Skin of body (tissue), 2 donors: ENCODE results near the gene TRIM24. TPM values are rescaled to one million over a fixed set of nuclear protein-coding genes. Genes with fewer than 3 reads are reported as not detected.

ENCODE experiments used
- DNase-seq: peaks from one replicate; lab custom pipeline; 2025; lab: John Stamatoyannopoulos, UW
- total RNA-seq: library from RNA; depleted of rRNA; stranded (reverse); fragments of >200 nt; gene quantifications from one replicate; pipeline ENCODE4 v1.2.3, GENCODE V29; 2014

TRIM24 gene
- total RNA-seq, 1 donor from 2014 or later: 11.0 TPM

DNA sequence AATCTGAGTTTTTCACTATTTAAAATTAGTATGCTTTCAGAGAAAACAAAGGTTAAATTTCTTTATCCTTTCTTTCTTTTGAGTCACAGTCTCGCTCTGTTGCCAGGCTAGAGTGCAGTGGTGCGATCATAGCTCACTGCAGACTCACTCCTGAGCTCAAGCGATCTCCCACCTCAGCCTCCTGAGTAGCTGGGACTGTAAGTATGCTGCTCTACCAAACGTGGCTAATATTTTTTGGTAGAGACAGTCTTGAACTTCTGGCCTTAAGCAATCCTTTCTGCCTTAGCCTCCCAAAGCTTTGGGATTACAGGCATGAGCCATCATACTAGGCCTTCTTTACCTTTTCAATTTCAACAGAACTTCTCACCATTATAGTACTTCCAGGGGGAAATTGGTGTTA lies 113.7 kb downstream of the TRIM24 start:
- DNase-seq: no peak

DNA sequence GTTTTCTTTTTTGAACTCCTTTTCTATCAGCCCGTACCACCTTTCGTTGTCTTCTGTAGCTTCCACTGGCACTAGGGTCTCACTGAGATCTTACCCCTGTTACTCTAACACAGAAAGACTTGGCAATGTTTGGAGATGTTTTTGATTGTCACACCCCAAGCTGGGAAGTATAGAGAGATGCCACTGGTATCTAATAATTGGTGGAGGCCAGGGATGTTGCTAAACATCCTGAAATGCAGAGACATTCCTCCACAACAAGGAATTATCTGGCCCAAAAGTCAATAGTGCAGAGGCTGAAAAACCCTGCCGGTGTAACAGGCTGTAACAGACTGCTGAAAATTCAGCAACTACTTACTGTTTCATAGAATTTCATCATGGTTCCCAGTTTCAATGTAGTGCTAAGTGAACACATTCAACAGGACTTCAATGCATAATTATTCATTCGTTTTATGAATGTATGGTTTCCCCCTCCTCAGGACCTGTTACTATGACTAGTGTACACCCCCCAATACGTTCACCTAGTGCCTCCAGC lies 115.9 kb downstream of the TRIM24 start:
- DNase-seq: no peak

DNA sequence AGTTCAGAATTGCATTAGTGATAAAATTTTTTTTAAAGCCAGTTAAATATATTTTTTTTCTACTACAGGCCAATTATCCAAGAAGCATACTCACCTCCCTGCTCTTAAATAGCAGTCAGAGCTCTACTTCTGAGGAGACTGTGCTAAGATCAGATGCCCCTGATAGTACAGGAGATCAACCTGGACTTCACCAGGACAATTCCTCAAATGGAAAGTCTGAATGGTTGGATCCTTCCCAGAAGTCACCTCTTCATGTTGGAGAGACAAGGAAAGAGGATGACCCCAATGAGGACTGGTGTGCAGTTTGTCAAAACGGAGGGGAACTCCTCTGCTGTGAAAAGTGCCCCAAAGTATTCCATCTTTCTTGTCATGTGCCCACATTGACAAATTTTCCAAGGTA lies 119.1 kb downstream of the TRIM24 start:
- DNase-seq: no peak

DNA sequence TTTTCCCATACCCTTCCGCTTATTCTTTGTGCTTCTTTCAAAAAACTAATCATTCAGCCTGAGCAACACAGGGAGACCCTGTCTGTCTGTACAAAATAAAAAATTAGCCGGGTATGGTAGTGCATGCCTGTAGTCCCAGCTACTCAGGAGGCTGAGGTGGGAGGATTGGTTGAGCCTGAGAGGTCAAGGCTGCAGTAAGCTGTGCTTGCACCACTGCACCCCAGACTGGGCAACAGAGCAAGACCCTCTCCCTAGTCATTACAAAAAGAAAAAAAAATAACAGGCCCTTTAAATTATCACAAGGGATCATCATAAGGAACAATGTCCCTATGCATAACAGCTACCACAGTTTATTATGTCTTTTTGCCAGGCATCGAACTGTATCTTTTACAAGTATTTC lies 119.6 kb downstream of the TRIM24 start:
- DNase-seq: no peak

DNA sequence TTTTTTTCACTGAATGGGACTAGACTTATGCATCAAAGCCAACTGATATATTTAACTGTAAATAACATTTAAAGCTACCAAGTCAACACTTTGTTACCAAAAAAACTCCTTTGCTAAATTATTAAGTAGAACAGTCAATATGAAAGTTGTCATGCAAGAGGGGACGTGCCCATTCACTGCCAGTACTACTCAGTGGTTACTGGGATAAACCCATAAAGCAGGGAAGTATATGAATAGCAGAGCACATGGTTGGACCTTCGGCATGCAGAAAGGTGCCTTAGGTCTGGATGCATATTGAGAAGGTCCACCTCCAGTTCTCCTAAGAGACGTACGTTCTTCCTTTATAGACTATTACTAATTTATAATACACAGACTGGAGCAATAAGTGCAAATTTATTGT lies 121.0 kb downstream of the TRIM24 start:
- no peak for DNase-seq

DNA sequence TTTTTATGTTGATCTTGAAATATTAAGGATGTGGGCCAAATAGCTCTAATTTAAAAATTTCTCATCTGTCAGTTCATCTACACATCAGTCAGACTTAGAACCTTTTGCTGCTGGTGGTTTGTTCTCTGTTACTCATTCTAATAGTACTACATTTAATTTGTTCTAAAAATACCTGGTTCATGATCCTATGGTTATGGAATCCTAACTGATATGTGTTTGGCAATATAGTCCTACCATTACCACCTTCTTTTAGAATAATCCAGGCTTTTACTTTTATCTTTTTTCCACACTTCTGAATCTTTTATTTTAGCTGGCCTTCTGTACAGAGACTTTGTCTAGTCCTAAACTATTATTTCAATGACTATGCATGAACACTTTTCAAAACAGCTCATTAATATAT lies 124.2 kb downstream of the TRIM24 start:
- DNase-seq: no peak

DNA sequence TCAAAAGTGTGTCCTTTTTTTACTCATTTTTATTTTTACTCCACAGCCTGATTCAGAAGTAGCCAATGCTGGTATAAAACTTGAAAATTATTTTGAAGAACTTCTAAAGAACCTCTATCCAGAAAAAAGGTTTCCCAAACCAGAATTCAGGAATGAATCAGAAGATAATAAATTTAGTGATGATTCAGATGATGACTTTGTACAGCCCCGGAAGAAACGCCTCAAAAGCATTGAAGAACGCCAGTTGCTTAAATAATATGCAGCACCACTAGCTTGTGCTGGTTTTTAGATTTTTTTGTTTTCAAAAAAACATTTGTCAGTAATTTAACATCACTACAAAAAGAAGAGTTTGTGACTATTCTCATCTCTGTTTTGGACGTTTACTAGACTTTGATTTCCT lies 124.6 kb downstream of the TRIM24 start:
- no peak for DNase-seq

DNA sequence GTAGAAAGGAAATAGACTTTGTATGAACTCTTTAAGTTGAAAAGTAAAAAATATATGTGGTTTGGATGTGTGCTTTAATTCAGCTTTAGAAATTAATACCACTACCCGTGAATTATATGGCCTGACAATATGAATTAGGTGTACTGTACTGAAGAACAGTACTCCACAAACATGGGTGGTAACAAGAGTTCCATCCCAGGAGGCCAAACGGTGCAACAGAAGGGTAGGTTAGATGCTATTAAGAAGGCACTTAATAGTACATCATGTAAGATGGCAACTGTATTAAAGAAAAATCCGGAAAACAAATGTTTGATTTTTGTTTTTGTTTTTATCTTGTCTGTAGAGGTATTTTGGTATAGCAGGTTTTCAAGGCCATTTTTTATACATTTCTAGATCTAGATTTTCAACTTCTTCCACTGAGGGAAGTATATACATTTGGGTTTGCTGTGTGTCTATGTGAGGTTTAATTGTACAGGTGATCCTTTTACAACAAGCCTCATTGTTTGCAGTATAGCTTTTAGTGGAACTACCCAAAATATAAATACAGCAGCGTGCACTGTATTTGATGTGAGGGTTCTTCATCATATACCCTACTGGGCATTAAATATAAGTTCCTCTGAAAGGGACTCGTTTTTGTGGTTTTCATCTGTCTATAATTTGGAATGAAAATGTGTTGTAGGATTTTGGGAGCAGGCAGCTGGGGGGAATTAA lies 125.4 kb downstream of the TRIM24 start:
- DNase-seq: no peak

DNA sequence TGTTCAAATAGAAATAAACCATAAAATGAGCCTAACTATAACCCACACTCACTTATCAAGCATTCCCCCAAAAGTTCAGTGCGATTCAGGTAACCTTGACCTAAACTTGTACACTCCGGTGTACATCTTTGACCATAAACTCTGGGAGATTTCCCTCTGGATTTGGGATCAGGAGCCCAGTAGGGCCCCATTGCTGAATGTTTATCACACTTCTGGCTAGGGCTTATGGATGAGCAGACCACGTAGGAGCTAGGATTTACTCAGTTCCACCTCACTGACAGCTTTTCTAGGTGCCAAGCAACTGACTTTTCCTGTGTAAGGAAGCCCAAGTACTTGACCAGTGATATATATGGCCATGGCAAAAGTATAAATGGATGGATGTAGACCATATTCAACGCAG lies 127.4 kb downstream of the TRIM24 start:
- DNase-seq: no peak

DNA sequence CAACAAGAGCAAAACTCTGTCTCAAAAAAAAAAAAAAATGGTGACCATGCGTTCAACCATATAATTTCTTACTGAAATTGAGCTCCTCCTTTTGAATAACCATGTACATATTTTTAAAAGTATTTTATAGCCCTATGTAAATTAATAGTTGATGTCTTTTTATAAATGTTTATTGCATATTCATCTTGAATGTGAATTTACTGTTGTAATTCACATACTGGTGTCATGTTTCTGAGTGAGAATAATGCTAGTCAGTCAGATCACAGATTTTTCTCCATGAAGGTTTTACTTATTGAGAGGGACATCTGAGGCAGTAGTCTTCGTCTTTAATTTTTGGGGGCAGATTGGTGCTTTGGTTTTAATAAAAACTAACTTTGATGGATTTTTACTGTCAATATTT lies 128.9 kb downstream of the TRIM24 start:
- DNase-seq: no peak

DNA sequence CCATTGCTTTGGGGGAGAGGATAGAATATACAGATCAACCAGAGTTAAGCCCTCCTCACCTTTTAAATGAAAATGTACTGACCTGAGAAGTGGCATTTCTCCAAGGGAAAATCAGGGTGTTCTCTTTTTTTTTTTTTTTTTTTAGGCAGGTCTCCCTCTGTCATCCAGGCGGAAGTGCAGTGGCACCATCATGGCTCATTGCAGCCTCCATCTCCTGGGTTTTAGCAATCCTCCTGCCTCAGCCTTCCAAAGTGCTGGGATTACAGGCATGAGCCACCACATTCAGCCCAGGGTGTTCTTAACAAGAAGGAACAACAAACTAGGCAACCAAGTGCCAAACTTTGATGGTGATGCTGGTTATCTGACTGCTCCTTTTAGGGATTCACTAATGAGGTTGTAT lies 130.1 kb downstream of the TRIM24 start:
- DNase-seq: no peak

DNA sequence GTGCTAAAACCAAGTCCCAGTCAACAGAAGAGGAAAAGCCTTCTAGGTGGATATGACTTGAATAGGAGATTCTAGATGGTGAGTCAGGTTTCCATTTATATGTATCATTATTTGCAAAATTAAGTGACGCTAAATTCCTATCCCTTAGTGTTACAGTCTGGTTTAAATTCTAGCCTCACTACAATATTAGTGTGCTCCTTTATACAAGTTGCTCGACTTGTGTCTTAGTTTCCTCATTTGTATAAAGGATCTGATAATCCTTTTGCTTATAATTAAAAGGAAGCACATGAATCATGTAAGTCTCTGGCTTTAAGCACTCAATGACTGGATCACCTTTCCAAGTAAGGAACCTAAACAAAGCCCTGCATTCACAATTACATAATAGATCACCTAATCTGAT lies 135.4 kb downstream of the TRIM24 start:
- DNase-seq: no peak

DNA sequence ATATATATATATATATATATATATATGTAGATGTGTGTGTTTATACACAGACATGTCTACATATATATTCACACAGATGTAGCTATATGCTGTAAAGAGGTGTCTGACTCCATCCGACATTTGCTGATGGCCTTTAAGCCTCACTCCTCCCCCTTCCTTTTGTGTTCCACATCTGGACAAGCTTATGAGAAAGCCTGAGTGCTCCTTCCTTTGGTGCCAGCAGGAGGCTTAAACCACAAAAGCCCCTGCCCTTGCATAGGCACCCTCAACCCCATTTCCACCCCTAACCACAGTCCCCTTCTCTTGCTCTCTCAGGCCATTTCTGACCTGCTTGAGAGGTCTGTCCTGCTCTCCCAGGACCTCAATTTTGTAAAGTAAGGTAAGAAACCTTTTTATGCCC lies 142.4 kb downstream of the TRIM24 start:
- DNase-seq: no peak

DNA sequence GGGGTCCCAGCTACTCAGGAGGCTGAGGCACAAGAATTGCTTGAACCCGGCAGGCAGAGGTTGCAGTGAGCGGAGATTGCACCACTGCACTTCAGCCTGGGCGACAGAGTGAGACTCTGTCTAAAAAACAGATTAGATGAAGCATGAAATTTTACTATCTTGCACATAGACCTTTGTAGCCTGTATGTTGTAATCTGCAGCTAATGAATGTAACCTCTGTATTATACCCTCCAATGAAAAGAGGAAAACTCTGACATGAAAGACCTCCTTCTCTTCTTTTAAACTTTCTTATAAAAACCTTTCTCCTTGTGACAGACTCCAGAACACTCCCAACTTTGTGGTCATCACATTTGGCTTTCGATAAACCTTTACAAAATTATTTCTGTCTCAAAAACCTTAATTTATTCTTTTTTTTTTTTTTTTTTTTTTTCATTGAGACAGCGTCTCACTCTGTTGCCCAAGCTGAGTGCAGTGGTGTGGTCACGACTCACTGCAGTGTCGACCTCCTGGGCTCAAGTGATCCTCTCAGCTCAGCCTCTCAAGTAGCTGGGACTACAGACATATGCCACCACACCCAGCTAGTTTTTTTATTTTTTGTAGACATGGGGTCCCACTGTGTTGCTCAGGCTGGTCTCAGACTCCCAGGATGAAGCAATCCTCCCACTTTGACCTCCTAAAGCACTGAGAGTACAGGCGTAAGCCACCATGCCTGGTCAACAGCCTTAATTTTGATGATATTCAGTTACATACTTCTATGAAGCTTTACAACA lies 143.7 kb downstream of the TRIM24 start:
- DNase-seq: no peak

DNA sequence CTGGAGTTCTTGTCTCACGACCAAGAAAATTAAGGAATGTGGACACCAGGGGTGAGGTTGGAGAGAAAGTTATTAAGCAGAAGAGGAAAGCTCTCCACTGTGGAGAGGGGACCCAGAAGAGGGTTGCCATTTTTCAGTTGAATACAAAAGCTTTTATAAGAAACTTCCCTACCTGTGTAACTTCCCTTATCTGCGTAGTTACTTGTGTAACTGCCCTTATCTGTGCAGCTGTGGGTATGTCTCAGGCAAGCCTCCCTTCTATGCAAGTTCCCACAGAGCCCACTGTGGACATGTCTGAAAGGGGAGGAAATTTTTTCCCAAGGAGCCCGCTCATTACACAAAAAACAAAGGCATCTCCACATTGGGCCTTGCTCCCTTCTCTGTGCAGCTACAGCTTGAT lies 146.2 kb downstream of the TRIM24 start:
- no peak for DNase-seq

DNA sequence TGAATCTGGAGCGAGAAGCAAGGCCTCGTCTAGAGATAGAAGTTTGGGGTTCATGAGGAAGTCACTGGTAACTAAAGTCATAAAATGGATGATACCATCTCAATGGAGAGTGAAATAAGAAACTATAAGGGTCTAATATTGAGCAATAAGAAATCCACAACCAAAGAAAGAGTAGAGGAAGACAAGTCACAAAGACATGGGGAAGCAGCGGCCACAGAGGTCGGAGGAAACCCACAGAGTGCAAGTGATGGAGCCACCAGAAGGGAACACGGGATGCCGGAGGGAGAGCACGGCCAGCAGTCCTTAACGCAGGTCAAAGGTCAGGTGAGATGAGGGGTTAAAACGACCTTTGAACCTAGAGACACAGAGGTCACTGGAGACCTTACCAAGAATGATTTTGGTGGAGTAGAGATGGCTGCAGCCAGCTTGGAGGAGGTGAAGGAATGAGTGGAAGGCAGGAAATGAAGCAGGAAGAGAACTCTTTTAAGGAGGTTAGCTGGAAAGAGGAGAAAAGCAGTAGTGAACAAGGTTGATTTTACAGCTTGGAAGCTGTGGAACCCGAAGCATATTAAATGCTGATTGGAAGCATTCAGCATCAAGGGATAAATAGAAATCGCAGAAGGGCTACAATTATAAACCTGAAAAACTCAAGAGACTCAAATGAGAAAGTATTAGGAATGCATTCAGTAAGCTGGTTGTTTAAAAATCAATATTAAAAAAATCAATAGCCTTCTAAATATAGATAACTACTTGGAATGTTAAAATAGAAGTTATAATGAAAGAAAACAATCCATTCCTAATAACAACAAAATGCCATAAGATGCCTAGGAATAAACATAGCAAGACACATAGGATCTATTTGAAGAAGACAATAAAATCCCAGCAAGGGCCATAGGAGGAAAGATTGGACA lies 147.4 kb downstream of the TRIM24 start:
- no peak for DNase-seq

DNA sequence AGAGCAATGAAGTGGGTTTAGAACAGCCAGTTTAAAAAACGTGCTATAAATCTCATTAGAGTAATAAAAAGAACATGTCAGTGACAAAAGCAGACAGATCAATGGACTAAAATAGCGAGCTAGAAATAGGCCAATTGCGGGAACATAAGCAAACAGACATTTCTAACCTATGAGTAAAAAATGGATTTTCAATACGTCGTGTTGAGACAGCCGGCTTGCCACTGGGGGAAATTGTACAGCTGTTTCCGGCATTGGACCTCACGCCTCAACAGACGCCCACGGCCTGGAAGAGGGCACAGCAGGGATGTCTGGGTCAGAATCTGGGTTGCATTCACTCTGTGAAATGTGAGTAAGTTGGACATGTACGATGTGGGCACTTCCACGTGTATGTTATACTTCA lies 148.2 kb downstream of the TRIM24 start:
- no peak for DNase-seq

DNA sequence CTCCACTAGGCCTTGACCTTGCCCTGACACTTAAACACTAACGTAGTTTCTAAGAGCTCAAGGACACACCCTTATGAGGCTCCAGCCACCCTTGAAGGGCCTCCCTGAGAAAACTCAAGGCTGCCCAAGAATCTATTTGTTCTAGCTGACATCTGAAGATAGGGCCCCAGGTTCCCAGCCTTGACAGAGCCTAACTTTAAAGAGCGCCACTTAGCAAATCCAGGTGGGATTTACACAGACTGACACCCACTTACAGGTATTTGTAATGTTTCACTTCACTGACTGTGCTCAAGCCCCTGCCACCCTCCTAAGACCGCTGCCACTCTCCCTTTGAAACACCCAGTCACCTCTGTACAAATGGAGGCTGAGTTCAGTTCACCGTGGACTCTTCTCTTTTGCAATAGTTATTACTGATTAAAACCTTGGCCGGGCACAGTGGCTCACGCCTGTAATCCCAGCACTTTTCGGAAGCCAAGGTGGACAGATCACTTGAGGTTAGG lies 150.7 kb downstream of the TRIM24 start:
- no peak for DNase-seq

DNA sequence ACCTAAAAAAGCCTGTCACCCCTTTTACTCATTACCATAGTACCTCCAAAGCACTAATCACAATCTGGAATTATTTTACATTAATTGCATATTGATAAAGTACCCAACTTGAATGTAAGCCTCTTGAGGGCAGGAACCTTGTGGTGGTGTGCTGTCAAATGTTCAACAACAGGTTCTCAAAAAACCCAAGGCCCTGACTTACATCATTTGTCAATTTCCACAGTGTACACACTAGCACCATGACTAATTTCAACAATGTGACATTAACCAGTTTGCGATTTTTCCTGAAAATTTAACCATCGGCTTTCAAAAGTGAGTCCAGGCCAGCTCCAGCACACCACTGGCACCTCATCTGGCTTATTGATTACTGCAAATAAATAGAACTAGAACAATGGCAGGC lies 153.6 kb downstream of the TRIM24 start:
- no peak for DNase-seq

DNA sequence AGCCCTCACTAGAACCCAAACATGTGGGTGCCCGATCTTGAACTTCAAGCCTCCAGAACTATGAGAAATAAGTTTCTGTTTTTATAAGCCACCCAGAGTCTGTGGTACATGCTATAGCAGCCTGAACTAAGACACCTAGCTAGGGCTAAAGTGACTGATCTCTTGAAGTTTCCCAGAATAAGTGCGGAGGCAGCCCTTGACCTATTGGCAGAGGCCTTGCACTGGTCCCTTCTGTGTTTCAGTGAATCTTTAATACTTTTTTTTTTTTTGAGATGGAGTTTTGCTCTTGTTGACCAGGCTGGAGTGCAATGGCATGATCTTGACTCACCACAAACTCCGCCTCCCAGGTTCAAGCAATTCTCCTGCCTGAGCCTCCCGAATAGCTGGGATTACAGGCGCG lies 156.0 kb downstream of the TRIM24 start:
- no peak for DNase-seq

DNA sequence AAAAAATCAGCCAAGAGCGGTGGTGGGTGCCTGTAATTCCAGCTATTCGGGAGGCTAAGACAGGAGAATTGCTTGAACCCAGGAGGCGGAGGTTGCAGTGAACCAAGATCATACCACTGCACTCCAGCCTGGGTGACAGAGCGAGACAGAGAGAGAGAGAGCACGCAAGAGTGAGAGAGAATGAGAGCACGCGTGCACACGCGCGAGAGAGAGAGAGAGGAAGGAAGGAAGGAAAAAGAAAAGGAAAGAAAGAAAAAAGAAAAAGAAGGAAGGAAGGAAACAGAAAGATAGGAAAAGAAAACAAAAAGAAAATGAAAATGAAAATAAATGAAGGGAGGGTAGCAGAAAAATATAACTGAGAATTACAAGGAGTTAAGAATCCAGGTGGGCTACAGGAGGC lies 158.4 kb downstream of the TRIM24 start:
- DNase-seq: no peak

DNA sequence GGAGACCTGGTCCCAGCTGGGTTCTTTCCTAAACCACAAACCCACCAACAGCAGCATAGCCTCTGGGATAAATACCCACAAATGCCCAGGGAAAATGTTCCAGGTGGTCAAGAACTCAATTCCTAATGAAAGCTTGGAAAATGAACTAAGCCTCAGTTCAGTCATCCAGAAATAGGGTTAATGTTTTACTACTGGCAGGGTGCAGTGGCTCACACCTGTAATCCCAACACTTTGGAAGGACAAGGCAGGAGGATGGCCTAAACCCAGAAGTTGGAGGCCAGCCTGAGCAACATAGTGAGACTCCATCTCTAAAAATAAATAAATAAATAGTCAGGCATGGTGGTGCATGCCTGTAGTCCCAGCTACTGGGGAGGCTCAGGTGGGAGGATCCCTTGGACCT lies 158.9 kb downstream of the TRIM24 start:
- DNase-seq: no peak
